Stimulated activated CD8-positive, alpha-beta memory T cell treated with anti-CD3 and anti-CD28 coated beads, Interleukin-2, amount 100 ng/mL, for 1 hour (primary cell): Measurements from ENCODE around the gene CCRL2.

Experiments
- DNase-seq, 2 donors: peaks; one replicate each; pipeline ENCODE4 v3.0.0-alpha.2; 2020; ENCODE audit warnings: low read depth in 2 of 2

The CCRL2 gene

GRCh38 chr3:46456118-46456517 is 49.1 kb downstream of the CCRL2 start:
- DNase-seq, result no peak
